Panc1 (cell line): ENCODE results near the gene RBM45.

ENCODE experiments used
- POLR2AphosphoS5 ChIP-seq: IDR thresholded peaks from 2 replicates; pipeline ENCODE4 v1.6.1; 2012; ENCODE audit warnings: mild to moderate bottlenecking, low read depth, low read length, moderate library complexity
- TF ChIP-seq, protein P1 (sequence below): fragments of 450-650 bp; IDR thresholded peaks from 2 replicates; pipeline ENCODE4 v1.5.1; 2017; ENCODE audit warnings: mild to moderate bottlenecking

DNA sequence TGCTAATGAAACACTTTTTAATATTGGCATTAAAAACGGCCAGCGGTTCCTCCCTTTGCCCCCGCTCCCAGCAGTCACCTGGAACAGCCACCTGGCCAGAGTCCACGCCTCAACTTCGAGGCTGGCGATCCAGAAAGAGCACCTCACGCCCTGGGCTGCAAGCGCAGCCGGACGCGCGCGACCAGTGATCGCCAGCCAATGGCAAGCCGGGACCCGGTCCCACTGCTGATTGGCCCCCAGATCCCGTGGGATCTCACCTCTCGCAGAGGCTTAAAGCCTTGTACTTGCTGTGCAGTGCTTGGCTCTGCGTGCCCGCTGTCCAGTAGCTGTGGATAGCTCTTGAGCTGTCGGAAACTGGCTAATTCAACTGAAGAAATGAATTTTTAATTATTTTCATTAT, 4.1 kb upstream of the RBM45 start:
- TF ChIP-seq, protein P1, sequence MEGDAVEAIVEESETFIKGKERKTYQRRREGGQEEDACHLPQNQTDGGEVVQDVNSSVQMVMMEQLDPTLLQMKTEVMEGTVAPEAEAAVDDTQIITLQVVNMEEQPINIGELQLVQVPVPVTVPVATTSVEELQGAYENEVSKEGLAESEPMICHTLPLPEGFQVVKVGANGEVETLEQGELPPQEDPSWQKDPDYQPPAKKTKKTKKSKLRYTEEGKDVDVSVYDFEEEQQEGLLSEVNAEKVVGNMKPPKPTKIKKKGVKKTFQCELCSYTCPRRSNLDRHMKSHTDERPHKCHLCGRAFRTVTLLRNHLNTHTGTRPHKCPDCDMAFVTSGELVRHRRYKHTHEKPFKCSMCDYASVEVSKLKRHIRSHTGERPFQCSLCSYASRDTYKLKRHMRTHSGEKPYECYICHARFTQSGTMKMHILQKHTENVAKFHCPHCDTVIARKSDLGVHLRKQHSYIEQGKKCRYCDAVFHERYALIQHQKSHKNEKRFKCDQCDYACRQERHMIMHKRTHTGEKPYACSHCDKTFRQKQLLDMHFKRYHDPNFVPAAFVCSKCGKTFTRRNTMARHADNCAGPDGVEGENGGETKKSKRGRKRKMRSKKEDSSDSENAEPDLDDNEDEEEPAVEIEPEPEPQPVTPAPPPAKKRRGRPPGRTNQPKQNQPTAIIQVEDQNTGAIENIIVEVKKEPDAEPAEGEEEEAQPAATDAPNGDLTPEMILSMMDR, result no peak
- TF ChIP-seq POLR2AphosphoS5, result no peak
